DMS 273 (cell line): Measurements from ENCODE around the gene MRPL53.
A peak's percentile ranks its signal among the peaks of the same experiment; 100 is the strongest.
"Not testable (repeated sequence)": the region's sequence is repeated elsewhere in the genome, so short reads cannot be mapped to it uniquely, and the experiment has no call there.

Experiments
- DNase-seq: peaks from one replicate; lab custom pipeline; 2025; ENCODE audit not compliant: unreplicated experiment; lab: John Stamatoyannopoulos, UW

Gene MRPL53

GRCh38 chr2:74502720-74503505, 30.4 kb upstream of the MRPL53 start:
- DNase-seq, result peak; percentile 51

GRCh38 chr2:74502147-74502719, 29.8 kb upstream of the MRPL53 start:
- DNase-seq, result no peak

DNA sequence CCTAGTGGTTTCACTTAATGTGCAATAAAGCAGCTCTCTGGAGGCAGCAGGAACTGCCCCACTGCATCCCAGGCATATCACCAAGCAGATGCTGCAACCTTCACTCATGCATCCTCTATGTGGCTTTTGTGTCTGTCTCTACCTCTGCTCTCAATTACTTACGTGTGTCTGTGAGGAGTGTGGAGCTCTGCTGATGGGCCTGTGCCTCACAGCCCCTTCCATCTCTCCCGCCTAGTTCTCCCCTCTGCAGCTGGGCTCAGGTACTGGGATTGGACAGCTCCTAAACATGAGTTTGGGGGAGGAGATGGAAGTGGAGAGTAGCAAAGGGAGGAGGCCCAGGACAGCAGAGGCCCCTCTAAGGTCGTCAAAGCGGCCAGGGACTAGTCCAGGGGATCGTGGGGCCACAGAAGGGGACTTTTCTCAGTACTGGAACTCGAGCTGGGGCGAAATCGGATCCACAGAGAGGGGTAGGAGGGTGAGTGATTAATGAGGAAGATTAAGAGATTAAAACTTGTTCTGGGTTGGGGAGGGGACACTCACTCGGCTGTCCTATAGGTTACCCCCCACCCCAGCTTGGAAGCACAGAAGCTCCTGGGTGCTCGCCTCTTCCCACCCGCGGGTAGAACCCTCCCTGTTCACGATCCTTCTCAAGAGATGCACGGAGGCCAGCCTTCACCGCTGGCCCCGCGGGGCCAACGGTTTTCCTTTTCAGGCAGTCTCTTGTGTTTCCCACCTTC, 29.0 kb upstream of the MRPL53 start:
- no peak for DNase-seq

DNA sequence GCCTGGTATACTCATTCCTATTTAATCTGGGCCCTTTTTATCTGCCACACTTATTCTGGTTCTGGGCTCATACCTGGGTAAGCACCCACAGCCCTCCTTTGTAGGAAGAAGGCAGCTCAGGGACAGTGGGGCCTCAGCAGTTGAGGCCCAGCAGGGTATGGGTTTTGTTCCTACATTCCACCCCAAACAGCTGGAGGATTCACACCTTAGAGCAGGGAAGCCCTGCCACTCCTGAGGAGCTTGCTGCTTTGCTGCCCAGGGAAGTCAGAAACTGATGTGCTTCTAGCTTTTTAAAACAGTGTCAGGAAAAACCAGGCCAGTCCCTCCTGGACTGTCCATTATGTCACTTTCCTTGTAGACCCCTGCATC, 28.1 kb upstream of the MRPL53 start:
- DNase-seq, result no peak

GRCh38 chr2:74499940-74500577, 27.6 kb upstream of the MRPL53 start:
- DNase-seq, result no peak

DNA sequence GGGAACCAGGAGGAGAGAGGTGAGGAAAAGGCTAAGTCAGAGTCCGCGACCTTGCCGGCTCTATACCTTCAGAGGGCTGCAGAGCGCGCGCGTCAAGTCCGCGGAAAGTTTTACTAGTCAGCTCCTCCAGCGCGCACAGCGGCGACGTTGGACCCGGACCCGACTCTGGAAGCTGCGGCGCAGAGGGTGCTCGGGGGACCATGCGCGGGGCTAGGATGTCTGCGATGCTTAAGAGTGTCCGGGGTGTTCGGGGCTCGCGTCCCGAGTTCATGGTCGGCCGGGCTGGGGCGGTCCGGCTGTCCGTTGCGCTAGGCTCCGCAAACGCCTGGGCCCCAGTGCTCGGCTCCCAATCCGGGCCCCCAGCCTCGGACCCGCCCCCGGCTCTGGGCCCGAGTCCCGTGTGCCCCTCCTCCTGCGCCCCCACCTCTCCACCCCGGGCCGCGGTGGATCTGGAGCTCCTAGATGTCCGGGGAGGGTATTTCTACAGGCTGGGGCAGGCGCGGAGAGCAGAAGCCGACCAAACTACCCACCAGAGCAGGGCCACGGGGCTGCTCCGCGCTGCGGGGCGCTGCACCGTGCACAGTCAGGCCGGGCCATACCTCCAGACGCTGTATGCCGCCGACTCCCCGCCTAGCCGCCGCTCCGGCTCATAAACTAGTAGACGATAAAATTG, 26.9 kb upstream of the MRPL53 start, which contains the start of gene LBX2:
Gene LBX2 (minus strand): TSS at position 337 of the 673 bp plus-strand sequence. CDS start 66 bp downstream, at position 271.
- DNase-seq, result peak; percentile 50

DNA sequence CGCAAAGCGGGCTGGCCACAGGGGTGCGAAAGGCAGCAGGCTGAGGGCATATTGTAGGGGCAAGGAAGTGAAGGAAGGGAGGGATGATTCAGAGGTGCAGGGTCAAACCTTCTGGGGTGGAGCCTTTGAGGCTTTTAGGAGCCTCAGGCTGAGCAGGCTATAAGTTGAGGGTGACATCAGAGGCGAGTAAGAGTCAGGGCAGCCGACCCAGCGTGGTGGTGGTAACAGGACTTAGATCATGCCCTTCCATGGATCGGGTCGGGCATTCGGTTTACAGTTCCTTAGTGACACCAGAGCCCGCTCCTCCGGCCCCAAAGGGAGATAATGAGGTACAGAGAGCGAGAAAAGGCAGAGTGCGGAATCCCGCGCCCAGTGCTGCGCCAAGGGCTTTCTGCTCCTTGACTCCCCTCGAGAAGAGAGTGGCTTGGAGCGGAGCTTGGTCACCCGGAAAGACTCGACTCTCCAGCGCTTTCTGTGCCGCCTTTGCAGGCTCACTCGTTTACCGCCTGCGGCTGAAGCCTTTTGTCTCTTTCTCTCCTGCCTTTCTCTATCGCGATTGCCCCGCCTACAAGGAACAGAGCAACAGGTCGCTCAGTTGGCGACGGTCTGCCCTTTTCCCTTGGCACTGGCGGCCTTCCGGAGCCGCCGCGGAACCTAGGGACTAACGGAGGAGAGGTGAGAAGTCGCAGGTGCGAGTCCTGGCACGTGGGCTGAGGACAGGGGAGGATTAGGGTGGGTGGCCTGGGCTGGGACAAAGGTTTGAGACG, 26.2 kb upstream of the MRPL53 start:
- DNase-seq, result peak; percentile 74

GRCh38 chr2:74497777-74498499, 25.5 kb upstream of the MRPL53 start:
- peak; percentile 47 for DNase-seq

- peak; percentile 16 for DNase-seq
Measured at GRCh38 chr2:74496997-74497776, 24.7 kb upstream of the MRPL53 start.

GRCh38 chr2:74495440-74495839, 23.0 kb upstream of the MRPL53 start:
- no peak for DNase-seq

- DNase-seq, result no peak
Measured at GRCh38 chr2:74493546-74493945, 21.1 kb upstream of the MRPL53 start.

DNA sequence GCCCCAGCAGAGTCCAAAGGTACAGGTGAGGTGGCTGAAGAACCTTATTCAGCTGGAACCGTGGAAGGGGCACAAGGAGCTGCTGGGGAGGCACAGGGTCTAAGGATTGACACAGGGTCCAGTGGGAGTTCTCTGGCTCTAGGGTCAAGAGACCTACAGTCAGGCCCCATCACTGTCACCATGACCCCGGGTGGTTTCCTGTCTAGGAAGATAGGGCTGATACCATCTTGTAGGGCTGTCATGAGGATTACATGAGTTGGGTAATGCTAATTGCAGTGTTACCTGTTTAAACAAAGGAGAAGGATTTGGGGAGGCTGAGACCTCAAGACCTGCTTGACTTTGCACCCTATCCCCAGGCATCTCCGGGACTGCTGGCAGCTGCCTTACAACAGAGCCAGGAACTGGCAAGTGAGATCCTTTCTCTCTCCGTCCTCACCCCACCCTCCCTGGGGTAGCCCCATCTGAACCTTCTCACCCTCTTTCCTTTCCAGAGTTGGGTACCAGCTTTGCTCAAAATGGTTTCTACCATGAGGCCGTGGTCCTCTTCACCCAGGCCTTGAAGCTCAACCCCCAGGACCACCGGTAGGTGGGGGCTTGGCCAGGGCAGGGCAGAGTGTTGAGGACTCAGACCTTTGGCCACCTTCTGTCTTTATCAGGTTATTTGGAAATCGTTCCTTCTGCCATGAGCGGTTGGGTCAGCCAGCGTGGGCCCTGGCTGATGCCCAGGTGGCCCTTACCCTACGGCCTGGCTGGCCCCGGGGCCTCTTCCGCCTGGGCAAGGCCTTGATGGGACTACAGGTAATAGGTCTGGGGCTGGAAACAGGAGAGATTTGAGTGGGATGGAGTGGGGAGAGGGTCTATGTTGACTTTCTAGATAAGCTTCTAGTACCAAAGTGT, 19.4 kb upstream of the MRPL53 start:
- DNase-seq, result no peak

DNA sequence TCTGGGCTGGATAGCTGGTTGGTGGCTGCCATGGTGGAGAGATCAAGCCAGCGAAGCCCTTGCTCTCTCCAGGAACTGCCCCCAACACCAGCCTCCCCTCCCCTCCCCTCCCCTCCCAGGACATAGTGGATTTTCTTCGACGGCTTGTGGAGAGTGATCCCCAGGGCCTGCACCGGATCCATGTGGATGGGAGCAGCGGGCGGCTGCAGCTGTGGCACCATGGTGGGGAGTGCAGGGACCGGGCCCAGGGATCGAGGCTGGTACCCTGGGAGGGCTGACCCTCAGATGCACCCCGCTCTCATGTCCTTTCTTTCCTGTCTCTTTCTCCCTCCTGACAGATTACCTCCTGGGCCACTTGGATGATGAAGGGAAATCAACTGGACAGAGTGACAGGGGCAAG, 17.4 kb upstream of the MRPL53 start:
- DNase-seq, result no peak

GRCh38 chr2:74488643-74489481, 16.4 kb upstream of the MRPL53 start:
- no peak for DNase-seq

DNA sequence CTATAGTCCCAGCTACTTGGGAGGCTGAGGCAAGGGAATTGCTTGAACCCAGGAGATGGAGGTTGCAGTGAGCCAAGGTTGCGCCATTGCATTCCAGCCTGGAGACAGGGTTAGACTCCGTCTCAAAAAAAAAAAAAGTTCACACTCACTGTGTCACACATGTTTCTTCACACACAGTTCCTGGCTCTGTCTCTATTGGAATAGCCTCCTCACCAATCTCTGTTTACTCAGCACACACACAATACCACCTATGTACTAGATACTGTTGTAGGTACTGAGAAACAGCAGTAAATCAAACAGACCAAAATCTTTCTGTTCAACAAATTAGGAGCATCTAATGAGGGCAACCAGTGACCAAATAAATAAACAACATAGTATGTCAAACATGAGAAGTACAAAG, 13.7 kb upstream of the MRPL53 start:
- DNase-seq, result no peak

DNA sequence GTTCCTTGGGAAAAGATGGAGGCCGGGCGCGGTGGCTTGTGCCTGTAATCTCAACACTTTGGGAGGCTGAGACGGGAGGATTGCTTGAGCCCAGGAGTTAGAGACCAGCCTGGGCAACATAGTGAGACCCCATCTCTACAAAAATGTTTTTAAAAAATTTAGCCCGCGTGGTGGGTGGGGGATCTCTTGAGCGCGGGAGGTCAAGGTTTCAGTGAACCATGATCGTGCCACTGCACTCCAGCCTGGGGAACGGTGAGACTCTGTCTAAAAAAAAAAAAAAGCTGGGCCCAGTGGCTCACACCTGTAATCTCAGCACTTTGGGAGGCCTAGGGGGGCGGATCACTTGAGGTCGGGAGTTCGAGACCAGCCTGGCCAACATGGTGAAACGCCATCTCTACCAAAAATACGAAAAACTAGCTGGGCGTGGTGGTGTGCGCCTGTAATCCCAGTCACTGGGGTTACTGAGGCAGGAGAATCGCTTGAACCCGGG, 11.2 kb upstream of the MRPL53 start:
- DNase-seq, result not testable (repeated sequence)
